Mesodermal cell (in vitro differentiated cells): ENCODE measurements around the gene NRG2.

Experiments
- H3K27ac ChIP-seq: 2 replicates; pipeline ENCODE4 v1.7.0; 2013; ENCODE audit warnings: mild to moderate bottlenecking, low read depth, low read length, moderate library complexity; ENCODE audit not compliant: severe bottlenecking
- H3K36me3 ChIP-seq: 2 replicates; pipeline ENCODE4 v1.7.1; 2013; ENCODE audit warnings: mild to moderate bottlenecking, low read length, moderate library complexity; ENCODE audit not compliant: control insufficient read depth, insufficient read depth
- H3K4me1 ChIP-seq: one replicate; pipeline ENCODE4 v1.7.1; 2013; ENCODE audit warnings: mild to moderate bottlenecking, low read length; ENCODE audit not compliant: insufficient read depth, control insufficient read depth, poor library complexity, severe bottlenecking
- H3K4me3 ChIP-seq: 2 replicates; pipeline ENCODE4 v1.7.0; 2013; ENCODE audit warnings: low read length, control low read depth, mild to moderate bottlenecking; ENCODE audit not compliant: insufficient read depth, poor library complexity, severe bottlenecking; ENCODE audit errors: extremely low read depth
- H3K9me3 ChIP-seq: 2 replicates; pipeline ENCODE4 v1.7.1; 2013; ENCODE audit warnings: mild to moderate bottlenecking, low read length, moderate library complexity; ENCODE audit not compliant: control insufficient read depth
- WGBS, 2 experiments: methylation state at CpG; one replicate each; pipeline ENCODE4 v1.1.5; 2013; ENCODE audit warnings: missing lambda C conversion rate in 2 of 2; ENCODE audit not compliant: insufficient coverage in 2 of 2; 5-methylcytosine and 5-hydroxymethylcytosine counted together

Gene NRG2

DNA sequence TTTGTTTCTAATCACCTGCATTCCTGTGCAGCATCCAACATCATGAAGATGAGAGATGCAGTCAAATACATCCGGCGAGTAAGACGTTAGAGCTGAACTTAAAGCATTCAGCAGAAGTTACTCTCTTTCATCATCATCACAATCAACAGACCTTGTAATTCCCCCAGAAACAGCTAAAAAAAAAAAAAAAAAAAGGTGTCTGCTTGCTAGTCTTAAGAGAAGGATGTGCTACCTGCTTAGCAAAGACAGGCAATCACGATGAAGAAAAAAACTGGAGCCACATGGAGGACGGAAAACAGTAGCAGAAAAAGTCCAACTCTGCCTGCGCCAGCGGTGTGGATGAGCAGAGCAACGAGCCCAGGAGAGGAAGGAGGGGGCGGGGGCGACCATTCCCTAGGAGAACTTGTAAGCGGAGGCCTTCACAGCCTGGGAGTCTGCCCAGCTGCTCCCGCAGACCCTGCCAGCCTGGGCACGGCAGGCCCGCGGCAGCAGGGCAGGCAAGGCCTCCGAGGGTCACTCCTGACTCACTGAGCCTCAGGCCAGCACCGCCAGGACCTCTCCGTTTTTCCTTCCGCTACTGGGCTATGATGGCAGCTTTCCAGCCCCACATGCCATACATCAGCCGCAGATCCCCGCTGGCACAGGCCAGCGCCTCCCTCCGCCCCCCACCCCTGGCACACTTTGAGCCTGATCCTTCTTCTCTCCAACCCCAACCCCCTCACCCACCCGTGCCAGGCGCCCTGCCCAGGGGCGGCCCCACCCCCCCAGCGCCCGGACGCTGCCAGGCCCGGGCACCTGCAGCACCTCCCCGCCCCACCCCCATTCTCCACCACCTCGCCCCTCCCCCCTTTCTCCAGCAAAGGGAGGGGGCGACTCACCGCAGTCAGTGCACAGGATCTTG is 1.4 kb downstream of the NRG2 start:
- Histone ChIP-seq H3K4me3 (peak overlapping the region; percentile 44), H3K9me3 (no peaks in the 10 kb centered on the region), H3K36me3 (no peaks in the 10 kb centered on the region), H3K27ac (no peak overlapping the region), H3K4me1 (no peaks in the 10 kb centered on the region)
- WGBS, 2 experiments, result 12 to 17% methylated on average over 15 to 22 of the region's 34 CpGs

GRCh38 chr5:140041099-140041491 is 2.0 kb downstream of the NRG2 start:
- Histone ChIP-seq H3K36me3 (no peaks in the 10 kb centered on the region), H3K4me1 (no peaks in the 10 kb centered on the region), H3K4me3 (no peak overlapping the region), H3K9me3 (no peaks in the 10 kb centered on the region), H3K27ac (no peak overlapping the region)
- WGBS, 2 experiments, result 86 to 91% methylated on average over 3 to 4 of the region's 4 CpGs

DNA sequence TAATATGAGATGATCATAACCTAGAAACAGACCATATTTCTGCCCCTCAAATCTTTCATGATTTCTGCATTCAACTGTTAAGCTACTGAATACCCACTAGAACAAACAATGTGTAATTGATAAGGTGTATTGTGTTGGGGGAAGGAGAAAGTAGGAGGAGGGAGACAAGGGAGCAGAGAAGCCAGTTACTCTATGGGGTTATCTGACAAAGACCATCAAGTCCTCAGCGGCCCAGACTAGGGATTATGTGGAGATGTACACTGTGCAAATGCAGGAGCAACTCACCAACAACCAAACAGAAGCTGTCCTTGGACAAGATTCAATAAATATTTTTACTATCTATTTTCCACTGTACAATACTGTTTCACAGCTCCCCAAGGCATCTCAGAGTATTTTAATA is 2.7 kb downstream of the NRG2 start:
- no CpG with 5 or more reads among the region's 1 CpG for WGBS, 2 experiments
- Histone ChIP-seq H3K9me3 (no peaks in the 10 kb centered on the region), H3K27ac (no peak overlapping the region), H3K4me3 (no peak overlapping the region), H3K4me1 (no peaks in the 10 kb centered on the region), H3K36me3 (no peaks in the 10 kb centered on the region)

DNA sequence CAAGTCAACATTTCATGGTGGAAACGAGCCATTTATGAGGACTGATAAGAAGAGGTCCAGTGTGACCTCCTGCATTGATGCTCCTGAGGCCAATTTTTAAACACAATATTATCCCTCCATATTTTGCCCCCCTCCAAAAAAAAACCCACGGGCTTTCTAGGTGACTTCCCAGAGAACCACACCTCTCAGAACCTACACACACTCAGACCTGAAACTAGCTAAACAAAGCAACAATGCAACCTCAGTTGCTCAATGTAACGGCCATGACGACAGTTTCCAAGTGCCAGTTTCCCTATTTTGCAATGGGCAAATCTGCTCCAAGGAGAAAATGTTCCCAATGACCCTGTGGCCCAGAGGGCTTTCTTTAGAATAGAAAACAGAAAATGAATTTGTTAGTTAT is 3.5 kb downstream of the NRG2 start:
- no peaks in the 10 kb centered on the region for H3K9me3 ChIP-seq
- 68 to 78% methylated on average over 3 to 4 of the region's 4 CpGs for WGBS, 2 experiments
- H3K36me3 ChIP-seq, result no peaks in the 10 kb centered on the region
- no peaks in the 10 kb centered on the region for H3K4me1 ChIP-seq
- no peak overlapping the region for H3K4me3 ChIP-seq
- H3K27ac ChIP-seq, result no peak overlapping the region

DNA sequence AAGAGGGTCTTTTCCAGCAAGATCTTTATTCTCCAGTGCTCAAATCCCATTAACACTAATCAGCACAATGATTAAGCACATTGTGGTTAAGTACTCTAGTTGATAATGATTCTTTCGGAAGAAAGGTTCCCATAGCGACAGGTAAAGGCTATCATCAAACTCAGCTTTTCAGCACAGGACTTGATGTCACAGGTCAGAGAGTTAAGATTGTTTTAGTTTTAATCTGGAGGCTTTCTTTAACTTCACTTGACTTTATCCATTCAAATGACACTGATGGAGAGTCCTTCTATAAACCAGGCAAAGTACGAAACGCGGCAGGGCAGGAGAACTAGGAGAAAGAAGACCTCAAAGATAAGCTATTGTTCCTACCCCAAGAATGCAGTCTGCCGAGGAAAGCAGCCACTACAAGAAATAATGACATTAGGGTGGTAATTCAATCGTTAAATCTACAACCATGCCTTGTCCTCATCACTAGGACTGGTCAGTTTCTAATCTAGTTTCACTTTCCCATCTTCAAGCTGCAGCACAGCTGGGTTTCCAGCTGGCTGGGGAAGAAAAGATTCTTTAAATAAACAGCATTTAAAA is 4.6 kb downstream of the NRG2 start:
- Histone ChIP-seq H3K9me3 (no peaks in the 10 kb centered on the region), H3K4me1 (no peaks in the 10 kb centered on the region), H3K4me3 (no peak overlapping the region), H3K27ac (no peak overlapping the region), H3K36me3 (no peaks in the 10 kb centered on the region)
- 63% methylated on average over 2 of the region's 7 CpGs; no CpG with 5 or more reads in 1 of the 2 experiments for WGBS, 2 experiments

DNA sequence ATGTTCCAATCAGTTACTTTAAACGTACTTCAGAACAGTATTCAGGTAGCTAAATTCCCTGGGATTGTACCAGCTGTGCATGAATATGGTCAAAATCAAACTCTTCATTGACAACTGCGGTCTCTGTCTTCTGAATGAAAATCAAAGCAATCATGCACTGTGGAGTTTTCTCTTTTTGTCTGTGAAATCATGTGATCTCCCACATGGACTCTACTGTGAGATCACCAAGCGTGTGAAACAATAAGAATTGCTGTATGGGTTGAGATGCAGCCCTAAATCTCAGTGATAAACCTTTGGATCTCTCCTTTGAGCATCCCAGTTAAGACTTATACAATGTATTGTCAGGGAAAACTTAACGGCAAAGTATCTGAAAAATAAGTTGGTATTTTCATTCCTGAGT is 6.1 kb downstream of the NRG2 start:
- Histone ChIP-seq H3K4me1 (no peaks in the 10 kb centered on the region), H3K9me3 (no peaks in the 10 kb centered on the region), H3K27ac (no peak overlapping the region), H3K4me3 (no peak overlapping the region), H3K36me3 (no peaks in the 10 kb centered on the region)
- WGBS, 2 experiments, result 88 to 94% methylated on average over 3 of the region's 4 CpGs

DNA sequence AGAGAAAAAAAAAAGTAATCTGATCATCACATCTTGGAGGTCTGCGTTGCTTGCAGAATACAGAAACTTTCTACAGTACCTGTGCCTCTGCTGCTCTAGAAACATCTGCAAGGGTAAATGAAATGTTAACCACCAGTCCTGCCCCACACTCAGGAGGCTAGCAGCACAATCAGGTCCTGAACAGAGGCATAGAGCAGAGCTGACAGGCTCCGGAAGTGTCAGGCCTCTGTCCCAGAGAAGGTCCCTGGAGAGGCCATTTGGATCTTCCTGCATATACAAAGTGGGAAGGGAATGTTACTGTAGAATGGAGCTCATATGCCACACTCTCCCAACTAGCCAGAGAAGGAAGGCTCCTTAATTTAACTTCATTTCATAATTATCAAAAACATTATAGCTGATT is 7.2 kb downstream of the NRG2 start:
- no peak overlapping the region for H3K4me3 ChIP-seq
- H3K4me1 ChIP-seq, result no peaks in the 10 kb centered on the region
- H3K9me3 ChIP-seq, result no peaks in the 10 kb centered on the region
- H3K36me3 ChIP-seq, result no peaks in the 10 kb centered on the region
- H3K27ac ChIP-seq, result no peak overlapping the region
- 67 to 100% methylated on average over 1 of the region's 2 CpGs for WGBS, 2 experiments

DNA sequence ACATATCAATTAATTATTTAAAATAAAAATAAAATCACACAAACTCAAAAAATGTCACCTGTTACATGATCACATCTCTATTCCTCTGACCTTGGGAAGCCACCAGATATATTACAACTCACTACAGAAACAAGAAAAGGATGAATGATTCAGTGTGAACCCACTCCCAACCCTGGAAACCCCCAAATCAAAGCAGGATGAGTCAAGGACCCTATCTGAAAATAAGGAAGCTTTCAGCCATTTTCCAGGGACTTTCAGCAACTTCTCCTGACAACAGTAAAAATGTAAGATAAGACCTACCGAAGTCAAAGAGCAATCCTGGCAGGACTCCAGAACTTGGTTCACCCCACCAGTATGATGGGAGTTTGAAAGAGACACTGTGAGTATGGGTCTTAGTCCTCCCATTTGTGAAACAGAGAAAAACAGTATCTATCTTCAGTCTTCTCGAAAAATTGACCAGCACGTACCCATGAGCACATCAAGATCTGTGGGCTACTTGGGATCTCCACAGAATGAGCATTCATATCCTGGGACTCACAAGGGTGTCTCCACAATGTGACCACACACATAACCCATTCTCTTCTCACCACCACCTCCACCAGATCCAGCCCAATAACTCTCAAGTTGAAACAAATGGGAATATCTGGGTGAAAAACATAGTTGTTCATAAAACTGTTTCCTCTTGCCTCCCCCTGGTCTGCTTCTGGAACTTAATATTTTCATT is 9.9 kb downstream of the NRG2 start:
- Histone ChIP-seq H3K4me1 (no peaks in the 10 kb centered on the region), H3K4me3 (no peak overlapping the region), H3K9me3 (no peaks in the 10 kb centered on the region), H3K36me3 (no peaks in the 10 kb centered on the region), H3K27ac (no peak overlapping the region)
- 82 to 93% methylated on average over 2 to 3 of the region's 3 CpGs for WGBS, 2 experiments

- H3K4me3 ChIP-seq, result no peak overlapping the region
- no peak overlapping the region for H3K27ac ChIP-seq
- no CpG with 5 or more reads among the region's 2 CpGs for WGBS, 2 experiments
- H3K36me3 ChIP-seq, result no peaks in the 10 kb centered on the region
- no peaks in the 10 kb centered on the region for H3K9me3 ChIP-seq
- no peaks in the 10 kb centered on the region for H3K4me1 ChIP-seq
These were observed 10.8 kb downstream of the NRG2 start for GRCh38 chr5:140032296-140032695.

- Histone ChIP-seq H3K9me3 (no peaks in the 10 kb centered on the region), H3K4me3 (no peak overlapping the region), H3K4me1 (no peaks in the 10 kb centered on the region), H3K27ac (no peak overlapping the region), H3K36me3 (no peaks in the 10 kb centered on the region)
- WGBS, 2 experiments, result 100% methylated on average over 1 of the region's 2 CpGs
These were observed 15.3 kb downstream of the NRG2 start for GRCh38 chr5:140027807-140028206.
